Measurements from ENCODE around the gene ZMIZ1.

Gene ZMIZ1

DNA sequence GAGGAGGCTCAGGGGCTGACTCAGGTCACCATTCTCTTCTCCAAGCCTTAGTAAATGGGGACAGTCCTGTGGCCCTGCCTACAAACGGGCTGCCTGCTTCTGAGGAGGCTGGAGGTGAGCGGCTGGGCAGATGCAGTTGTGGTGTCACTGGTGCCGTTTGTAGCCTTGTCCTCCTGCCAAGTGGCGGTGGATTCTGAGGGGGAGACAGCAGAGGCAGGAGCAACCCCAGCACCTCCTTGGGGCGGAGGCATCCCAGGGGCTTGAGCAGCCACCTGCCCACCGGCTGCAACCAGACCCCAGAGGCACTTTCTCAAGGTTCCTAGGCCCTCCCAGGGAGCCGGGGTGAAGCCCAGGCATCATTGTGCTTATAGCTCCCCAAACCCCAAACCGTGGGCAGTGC is 112.5 kb downstream of the ZMIZ1 start:
- DNase-seq (ENCODE audit: low read depth in 2 of 2): no peak
- H3K4me3 ChIP-seq (replicated peaks in 1 of 2; ENCODE audit: low read depth in 2 of 2, low read length in 2 of 2): no peak overlapping the region
- TF ChIP-seq, protein P1, sequence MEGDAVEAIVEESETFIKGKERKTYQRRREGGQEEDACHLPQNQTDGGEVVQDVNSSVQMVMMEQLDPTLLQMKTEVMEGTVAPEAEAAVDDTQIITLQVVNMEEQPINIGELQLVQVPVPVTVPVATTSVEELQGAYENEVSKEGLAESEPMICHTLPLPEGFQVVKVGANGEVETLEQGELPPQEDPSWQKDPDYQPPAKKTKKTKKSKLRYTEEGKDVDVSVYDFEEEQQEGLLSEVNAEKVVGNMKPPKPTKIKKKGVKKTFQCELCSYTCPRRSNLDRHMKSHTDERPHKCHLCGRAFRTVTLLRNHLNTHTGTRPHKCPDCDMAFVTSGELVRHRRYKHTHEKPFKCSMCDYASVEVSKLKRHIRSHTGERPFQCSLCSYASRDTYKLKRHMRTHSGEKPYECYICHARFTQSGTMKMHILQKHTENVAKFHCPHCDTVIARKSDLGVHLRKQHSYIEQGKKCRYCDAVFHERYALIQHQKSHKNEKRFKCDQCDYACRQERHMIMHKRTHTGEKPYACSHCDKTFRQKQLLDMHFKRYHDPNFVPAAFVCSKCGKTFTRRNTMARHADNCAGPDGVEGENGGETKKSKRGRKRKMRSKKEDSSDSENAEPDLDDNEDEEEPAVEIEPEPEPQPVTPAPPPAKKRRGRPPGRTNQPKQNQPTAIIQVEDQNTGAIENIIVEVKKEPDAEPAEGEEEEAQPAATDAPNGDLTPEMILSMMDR (IDR thresholded peaks at IDR 0.05; ENCODE audit: low read depth, low read length): no peak

DNA sequence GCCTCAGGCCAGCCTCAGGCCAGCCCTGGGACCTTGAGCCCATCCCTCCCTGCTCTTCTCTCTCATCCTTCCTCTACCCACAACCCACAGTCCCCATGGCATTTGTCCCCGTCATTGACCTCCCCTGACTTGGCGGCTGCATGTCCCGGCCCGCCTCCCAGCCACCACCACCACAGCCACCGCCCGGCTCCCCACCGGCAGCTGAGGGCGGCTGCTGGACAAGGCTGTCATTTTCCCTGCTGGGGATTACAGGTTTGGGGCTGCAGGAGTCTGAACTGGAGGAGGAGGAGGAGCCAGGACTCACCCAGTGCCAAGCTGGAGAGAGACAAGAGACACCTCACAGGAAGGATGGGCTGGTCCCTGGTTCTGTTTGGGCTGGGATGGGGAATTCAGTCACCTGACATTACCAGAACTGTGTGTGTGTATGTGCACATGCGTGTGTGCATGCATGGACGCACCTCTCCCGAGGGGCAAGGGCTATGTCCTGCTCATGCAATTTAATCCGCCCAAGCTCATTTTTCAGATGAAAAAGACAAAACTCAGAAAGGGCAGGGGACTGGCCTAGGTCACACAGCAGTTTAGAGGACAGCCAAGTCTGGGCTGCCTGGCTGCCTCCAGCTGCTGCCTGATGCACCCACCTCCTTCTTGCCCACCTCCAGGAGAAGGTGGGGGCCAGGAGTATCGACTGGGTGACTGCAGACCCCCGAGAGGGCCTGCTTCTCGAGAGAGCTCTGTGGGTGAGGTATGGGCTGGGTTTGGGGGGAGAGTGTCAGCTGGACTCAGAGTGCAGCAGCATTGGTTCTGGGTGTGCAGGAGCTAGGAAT is 113.1 kb downstream of the ZMIZ1 start:
- DNase-seq (ENCODE audit: low read depth in 2 of 2): no peak
- H3K4me3 ChIP-seq (replicated peaks in 1 of 2; ENCODE audit: low read depth in 2 of 2, low read length in 2 of 2): no peak overlapping the region
- TF ChIP-seq, protein P1 (IDR thresholded peaks at IDR 0.05; ENCODE audit: low read depth, low read length): no peak

DNA sequence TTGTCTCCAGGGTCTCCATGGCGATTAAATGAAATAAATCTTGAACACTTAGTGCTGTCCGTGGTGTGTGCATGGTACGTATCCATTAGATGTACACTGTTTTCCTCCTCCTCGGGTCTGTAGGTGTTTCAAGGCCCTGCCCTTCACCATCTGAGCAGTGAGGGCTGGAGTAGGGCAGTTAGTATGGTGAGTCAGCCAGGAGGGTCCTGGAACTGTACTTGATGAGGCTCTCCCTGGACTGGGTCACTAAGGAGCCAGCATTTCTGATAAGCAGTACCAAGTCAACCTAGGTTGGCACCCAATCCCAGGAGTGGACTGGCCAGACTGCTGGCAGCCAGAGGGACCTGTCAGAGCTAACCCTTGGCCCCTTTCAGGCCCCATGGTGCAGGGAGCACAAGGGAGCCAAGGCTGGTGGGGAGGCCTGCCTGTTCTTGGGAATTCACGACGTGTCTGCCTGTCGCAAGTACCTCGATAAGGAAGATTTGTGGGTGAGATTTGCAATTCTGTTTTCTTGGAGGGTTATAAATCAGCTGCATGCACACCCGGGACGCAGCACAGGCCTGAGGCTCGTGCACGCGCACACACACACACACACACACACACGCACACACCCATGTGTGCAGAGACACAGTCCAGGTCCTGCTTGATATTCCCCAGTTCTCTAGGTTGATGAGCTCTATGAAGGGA is 114.2 kb downstream of the ZMIZ1 start:
- no peak overlapping the region for H3K4me3 ChIP-seq (replicated peaks in 1 of 2; ENCODE audit: low read depth in 2 of 2, low read length in 2 of 2)
- TF ChIP-seq, protein P1 (IDR thresholded peaks at IDR 0.05; ENCODE audit: low read depth, low read length): no peak
- DNase-seq (ENCODE audit: low read depth in 2 of 2): no peak

DNA sequence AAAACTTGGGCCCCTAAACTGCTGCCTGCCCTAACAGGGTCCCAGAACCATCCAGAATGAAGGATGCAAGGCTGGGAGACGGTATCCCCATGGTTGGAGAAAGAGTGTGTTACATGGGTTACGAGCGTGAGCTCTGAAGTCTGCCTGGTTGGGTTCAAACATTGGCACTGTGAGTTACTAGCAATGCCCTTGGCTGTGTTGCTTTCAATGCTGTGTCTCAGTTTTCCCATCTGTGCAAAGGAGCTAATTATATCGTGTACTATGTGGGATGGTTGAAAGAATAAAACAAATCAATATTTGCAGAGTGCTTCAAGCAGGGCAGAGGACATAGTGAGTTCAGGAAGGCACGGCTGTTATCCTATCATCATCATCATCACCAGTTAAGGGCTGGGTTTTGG is 114.7 kb downstream of the ZMIZ1 start:
- no peak for DNase-seq (ENCODE audit: low read depth in 2 of 2)
- TF ChIP-seq, protein P1 (IDR thresholded peaks at IDR 0.05; ENCODE audit: low read depth, low read length): no peak
- H3K4me3 ChIP-seq (replicated peaks in 1 of 2; ENCODE audit: low read depth in 2 of 2, low read length in 2 of 2): no peak overlapping the region

DNA sequence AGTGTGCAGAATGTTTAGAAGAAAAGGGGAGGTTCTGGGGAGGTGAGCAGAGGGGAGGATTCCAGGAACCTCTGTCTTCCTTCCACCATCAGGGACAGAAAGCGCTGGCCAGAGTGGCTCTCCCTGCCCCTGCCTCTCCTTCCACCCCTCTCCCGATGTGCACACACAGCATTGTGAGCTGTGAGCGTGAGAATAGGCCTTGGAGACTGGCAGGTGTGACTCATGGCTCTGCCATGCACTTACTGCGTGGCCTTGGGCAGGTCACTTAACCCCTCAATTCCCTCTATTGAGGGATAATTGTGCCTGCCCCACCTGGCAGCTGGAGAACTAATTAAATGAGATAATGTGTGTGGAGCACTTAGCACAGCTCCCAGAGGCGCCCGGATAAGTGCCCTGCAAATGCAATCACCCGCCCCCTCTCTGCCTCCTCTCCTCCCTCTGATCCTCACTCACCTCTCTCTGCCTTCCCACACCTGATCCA is 115.4 kb downstream of the ZMIZ1 start:
- H3K4me3 ChIP-seq (replicated peaks in 1 of 2; ENCODE audit: low read depth in 2 of 2, low read length in 2 of 2): no peak overlapping the region
- TF ChIP-seq, protein P1 (IDR thresholded peaks at IDR 0.05; ENCODE audit: low read depth, low read length): no peak
- peak; percentile 60 to 82 for DNase-seq (ENCODE audit: low read depth in 2 of 2)

DNA sequence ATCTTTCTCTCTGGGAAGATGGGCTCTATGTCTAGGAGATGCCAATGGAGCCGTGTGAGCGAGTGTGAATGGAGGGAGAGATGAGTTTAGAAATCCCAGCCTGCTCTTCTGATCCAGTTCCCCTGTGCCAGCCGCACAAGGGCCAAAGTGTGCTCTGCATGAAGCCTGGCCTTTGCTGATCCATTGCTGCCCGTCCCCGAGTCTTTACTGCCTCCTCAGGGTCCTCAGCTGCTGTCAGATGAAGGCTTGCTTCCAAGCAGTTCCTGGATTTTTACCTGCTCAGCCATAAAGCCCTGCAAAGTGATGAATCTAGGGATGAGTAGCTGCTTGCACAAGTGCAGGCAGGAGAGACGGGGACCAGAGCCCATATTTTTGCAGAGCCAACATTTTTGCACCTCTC is 115.9 kb downstream of the ZMIZ1 start:
- no peak overlapping the region for H3K4me3 ChIP-seq (replicated peaks in 1 of 2; ENCODE audit: low read depth in 2 of 2, low read length in 2 of 2)
- DNase-seq (ENCODE audit: low read depth in 2 of 2): no peak
- TF ChIP-seq, protein P1 (IDR thresholded peaks at IDR 0.05; ENCODE audit: low read depth, low read length): no peak

All from cardiac fibroblast (primary cell).